Glutamatergic neuron (in vitro differentiated cells): ENCODE results near the gene STK11. TPM values are rescaled to one million over a fixed set of nuclear protein-coding genes. Genes with fewer than 3 reads are reported as not detected.

Source experiments
- DNase-seq: peaks from one replicate; pipeline ENCODE4 v3.0.0; 2022
- H3K27ac Mint-ChIP-seq: one replicate; pipeline ENCODE4 v1.8.0; 2020; ENCODE audit warnings: mild to moderate bottlenecking, mixed read lengths, inconsistent platforms; ENCODE audit not compliant: unreplicated experiment
- H3K27me3 Mint-ChIP-seq: one replicate; pipeline ENCODE4 v1.8.0; 2020; ENCODE audit warnings: mild to moderate bottlenecking, moderate library complexity, mixed read lengths, inconsistent platforms; ENCODE audit not compliant: unreplicated experiment
- H3K36me3 Mint-ChIP-seq: one replicate; pipeline ENCODE4 v1.8.0; 2020; ENCODE audit warnings: mild to moderate bottlenecking, mixed read lengths, inconsistent platforms; ENCODE audit not compliant: unreplicated experiment
- H3K4me1 Mint-ChIP-seq: one replicate; pipeline ENCODE4 v1.8.0; 2020; ENCODE audit warnings: mild to moderate bottlenecking, low read depth, mixed read lengths, inconsistent platforms; ENCODE audit not compliant: unreplicated experiment
- H3K4me3 Mint-ChIP-seq: one replicate; pipeline ENCODE4 v1.8.0; 2020; ENCODE audit warnings: mild to moderate bottlenecking, mixed read lengths, inconsistent platforms; ENCODE audit not compliant: unreplicated experiment
- H3K9me3 Mint-ChIP-seq: one replicate; pipeline ENCODE4 v1.8.0; 2020; ENCODE audit warnings: mild to moderate bottlenecking, moderate library complexity, mixed read lengths, inconsistent platforms; ENCODE audit not compliant: unreplicated experiment
- CTCF ChIP-seq: fragments of 200-600 bp; sonication (generic); IDR thresholded peaks from one replicate; pipeline ENCODE4 v1.5.0; 2021; ENCODE audit not compliant: partially characterized antibody, unreplicated experiment
- total RNA-seq: library from RNA; stranded (reverse); fragmentation: NEBNext Ultra II Directional; extraction: Animal tissue kit (Norgen Biotek cat#: 25700); gene quantifications from one replicate; pipeline ENCODE4 v1.2.1, GENCODE V29; 2021; ENCODE audit not compliant: unreplicated experiment

The STK11 gene
- total RNA-seq, 1 donor from 2014 or later: 48.2 TPM

GRCh38 chr19:1253514-1254080 lies 48.0 kb downstream of the STK11 start:
- H3K9me3 Mint-ChIP-seq: peaks cover 26% of the 10 kb centered on the region

GRCh38 chr19:1254081-1254527 lies 48.5 kb downstream of the STK11 start:
- peaks cover 16% of the 10 kb centered on the region for H3K27me3 Mint-ChIP-seq
- H3K27ac Mint-ChIP-seq: no peak overlapping the region
- no peaks in the 10 kb centered on the region for H3K36me3 Mint-ChIP-seq
- no peak overlapping the region for H3K4me3 Mint-ChIP-seq
- TF ChIP-seq CTCF: no peak
- DNase-seq: no peak
- peaks cover 13% of the 10 kb centered on the region for H3K4me1 Mint-ChIP-seq
- peaks cover 28% of the 10 kb centered on the region for H3K9me3 Mint-ChIP-seq

More at GRCh38 chr19:1253514-1254080, 48.0 kb downstream of the STK11 start:
- Mint-ChIP-seq H3K27me3 (peaks cover 16% of the 10 kb centered on the region), H3K4me3 (peak overlapping the region; percentile 57), H3K27ac (no peak overlapping the region), H3K36me3 (no peaks in the 10 kb centered on the region), H3K4me1 (peaks cover 13% of the 10 kb centered on the region)
- TF ChIP-seq CTCF: no peak
- DNase-seq: no peak

GRCh38 chr19:1254530-1255185 lies 49.1 kb downstream of the STK11 start:
- no peak for TF ChIP-seq CTCF
- DNase-seq: no peak
- peaks cover 17% of the 10 kb centered on the region for H3K27me3 Mint-ChIP-seq
- no peaks in the 10 kb centered on the region for H3K36me3 Mint-ChIP-seq
- H3K4me3 Mint-ChIP-seq: peak overlapping the region; percentile 71
- peaks cover 13% of the 10 kb centered on the region for H3K4me1 Mint-ChIP-seq
- H3K9me3 Mint-ChIP-seq: peaks cover 28% of the 10 kb centered on the region
- H3K27ac Mint-ChIP-seq: peak overlapping the region; percentile 73

- Mint-ChIP-seq H3K36me3 (no peaks in the 10 kb centered on the region), H3K27me3 (peaks cover 18% of the 10 kb centered on the region), H3K4me1 (peaks cover 13% of the 10 kb centered on the region), H3K9me3 (peaks cover 28% of the 10 kb centered on the region), H3K27ac (peak overlapping the region; percentile 33), H3K4me3 (no peak overlapping the region)
- no peak for TF ChIP-seq CTCF
- DNase-seq: no peak
Observed at GRCh38 chr19:1255186-1256161, 49.9 kb downstream of the STK11 start.
